GM23338 (cell line): Measurements from ENCODE around the gene FANCC. TPM values are rescaled to one million over a fixed set of nuclear protein-coding genes. Genes with fewer than 3 reads are reported as not detected.
"Not testable (repeated sequence)": the region's sequence is repeated elsewhere in the genome, so short reads cannot be mapped to it uniquely, and the experiment has no call there.

Experiments
- ATAC-seq: fragments of 200-7000 bp; cut with Tn5 transposase; 3 replicates; pipeline ENCODE4 v1.9.1; 2020
- DNase-seq: peaks from one replicate; pipeline ENCODE4 v3.0.0-alpha.2; 2015; ENCODE audit warnings: low spot score
- H2AFZ ChIP-seq: fragments of 200-600 bp; sonication (generic); 2 replicates; pipeline ENCODE4 v1.8.0; 2016; ENCODE audit warnings: antibody characterized with exemption, mild to moderate bottlenecking, moderate library complexity
- H3F3A ChIP-seq: fragments of 200-600 bp; sonication (generic); replicated peaks from 2 replicates; pipeline ENCODE4 v1.8.0; 2017; ENCODE audit warnings: antibody characterized with exemption, mixed run types, low read depth
- H3K27ac ChIP-seq: fragments of 200-600 bp; sonication (generic); 2 replicates; pipeline ENCODE4 v1.6.1; 2016; ENCODE audit warnings: low read depth
- H3K27me3 ChIP-seq: fragments of 200-600 bp; sonication (generic); 2 replicates; pipeline ENCODE4 v1.8.0; 2016; ENCODE audit warnings: mild to moderate bottlenecking, mixed run types, moderate library complexity; ENCODE audit not compliant: insufficient read depth
- H3K36me3 ChIP-seq: fragments of 200-600 bp; sonication (generic); 2 replicates; pipeline ENCODE4 v1.8.0; 2016; ENCODE audit warnings: mild to moderate bottlenecking; ENCODE audit not compliant: insufficient read depth
- H3K4me1 ChIP-seq: fragments of 200-600 bp; sonication (generic); 2 replicates; pipeline ENCODE4 v1.8.0; 2016; ENCODE audit warnings: mild to moderate bottlenecking, moderate library complexity; ENCODE audit not compliant: insufficient read depth
- H3K4me2 ChIP-seq: fragments of 200-600 bp; sonication (generic); 2 replicates; pipeline ENCODE4 v1.7.1; 2017; ENCODE audit warnings: mixed run types
- H3K4me3 ChIP-seq: fragments of 200-600 bp; sonication (generic); 2 replicates; pipeline ENCODE4 v1.6.1; 2016; ENCODE audit warnings: mixed run types
- H3K79me2 ChIP-seq: fragments of 200-600 bp; sonication (generic); replicated peaks from 2 replicates; pipeline ENCODE4 v1.8.0; 2017; ENCODE audit warnings: mild to moderate bottlenecking; ENCODE audit not compliant: insufficient read depth
- H3K9me2 ChIP-seq: fragments of 200-600 bp; sonication (generic); 2 replicates; pipeline ENCODE4 v1.8.0; 2017; ENCODE audit not compliant: insufficient read depth
- H4K20me1 ChIP-seq: fragments of 200-600 bp; sonication (generic); replicated peaks from 2 replicates; pipeline ENCODE4 v1.8.0; 2017; ENCODE audit warnings: mild to moderate bottlenecking; ENCODE audit not compliant: insufficient read depth
- H3K27ac Mint-ChIP-seq: 2 replicates; pipeline ENCODE4 v1.8.0; 2020; ENCODE audit warnings: inconsistent platforms, mild to moderate bottlenecking, moderate library complexity, mixed read lengths
- H3K27me3 Mint-ChIP-seq: 3 replicates; pipeline ENCODE4 v1.8.0; 2022; ENCODE audit warnings: low read depth, mild to moderate bottlenecking, moderate library complexity, mixed read lengths, inconsistent platforms; ENCODE audit not compliant: insufficient read depth, poor library complexity
- H3K36me3 Mint-ChIP-seq: 3 replicates; pipeline ENCODE4 v1.8.0; 2021; ENCODE audit warnings: low read depth, mild to moderate bottlenecking, inconsistent platforms, moderate library complexity, mixed read lengths
- H3K4me1 Mint-ChIP-seq: 3 replicates; pipeline ENCODE4 v1.8.0; 2020; ENCODE audit warnings: mild to moderate bottlenecking, inconsistent platforms, mixed read lengths
- H3K4me3 Mint-ChIP-seq: 3 replicates; pipeline ENCODE4 v1.8.0; 2021; ENCODE audit warnings: moderate library complexity, mild to moderate bottlenecking, inconsistent platforms, mixed read lengths
- H3K9me3 Mint-ChIP-seq: 3 replicates; pipeline ENCODE4 v1.8.0; 2020; ENCODE audit warnings: moderate library complexity, mild to moderate bottlenecking, inconsistent platforms, mixed read lengths
- CREB1 ChIP-seq: fragments of 250-450 bp; sonication (Bioruptor Pico); IDR thresholded peaks from 2 replicates; pipeline ENCODE4 v1.5.0; 2020; ENCODE audit warnings: low read depth, mild to moderate bottlenecking, moderate library complexity
- ETS1 ChIP-seq: IDR thresholded peaks from 2 replicates; pipeline ENCODE4 v1.6.1; 2016; ENCODE audit warnings: antibody characterized with exemption
- EZH2 ChIP-seq: fragments of 200-600 bp; sonication (generic); IDR thresholded peaks from one replicate; pipeline ENCODE4 v1.8.0; 2017; ENCODE audit warnings: antibody characterized with exemption, mild to moderate bottlenecking, low read depth; ENCODE audit not compliant: unreplicated experiment
- JUNB ChIP-seq: IDR thresholded peaks from one replicate; pipeline ENCODE4 v1.6.1; 2016; ENCODE audit warnings: antibody characterized with exemption; ENCODE audit not compliant: unreplicated experiment
- NANOG ChIP-seq: IDR thresholded peaks from 2 replicates; pipeline ENCODE4 v1.6.1; 2016; ENCODE audit warnings: antibody characterized with exemption, borderline replicate concordance
- POLR2AphosphoS5 ChIP-seq: IDR thresholded peaks from 2 replicates; pipeline ENCODE4 v1.6.1; 2016; ENCODE audit warnings: antibody characterized with exemption, low read depth
- REST ChIP-seq: IDR thresholded peaks from one replicate; pipeline ENCODE4 v1.6.1; 2018; ENCODE audit warnings: antibody characterized with exemption; ENCODE audit not compliant: unreplicated experiment
- STAT1 ChIP-seq: IDR thresholded peaks from one replicate; pipeline ENCODE4 v1.6.1; 2016; ENCODE audit warnings: antibody characterized with exemption; ENCODE audit not compliant: unreplicated experiment
- ZNF114 ChIP-seq: fragments of 250-450 bp; sonication (Bioruptor Pico); IDR thresholded peaks from 2 replicates; pipeline ENCODE4 v1.5.0; 2020; ENCODE audit warnings: mild to moderate bottlenecking, moderate library complexity
- ZNF331 ChIP-seq: fragments of 250-450 bp; sonication (Bioruptor Pico); IDR thresholded peaks from 2 replicates; pipeline ENCODE4 v1.5.0; 2020; ENCODE audit warnings: low read depth, mild to moderate bottlenecking, moderate library complexity
- ZNF462 ChIP-seq: fragments of 250-450 bp; sonication (Bioruptor Pico); IDR thresholded peaks from 2 replicates; pipeline ENCODE4 v1.5.0; 2020; ENCODE audit warnings: mild to moderate bottlenecking, moderate library complexity
- polyA plus RNA-seq: library from polyadenylated mRNA; unstranded; fragments of >200 nt; fragmentation: Nextera tagmentation; extraction: Ambion mirVana; gene quantifications from 2 replicates; pipeline ENCODE4 v1.2.1, GENCODE V29; 2016
- total RNA-seq: library from RNA; depleted of rRNA; stranded (reverse); fragments of >200 nt; shearing (Covaris generic); gene quantifications from 2 replicates; pipeline ENCODE4 v1.2.3, GENCODE V29; 2014

Gene FANCC
- total and polyA plus RNA-seq, 2 experiments from 2014 or later: 7.8 to 18.1 TPM

- no peaks in the 10 kb centered on the region for H3K27me3 ChIP-seq
- H3K27ac Mint-ChIP-seq: no peak overlapping the region
- H3F3A ChIP-seq: no peaks in the 10 kb centered on the region
- H3K27me3 Mint-ChIP-seq: no peaks in the 10 kb centered on the region
- H3K27ac ChIP-seq: no peak overlapping the region
- peaks cover 5% of the 10 kb centered on the region; the same call in 1 of the 2 replicates for H3K36me3 ChIP-seq
- DNase-seq: no peak
- TF ChIP-seq JUNB (no peak), POLR2AphosphoS5 (no peak), ZNF331 (no peak), REST (no peak), ZNF462 (no peak), CREB1 (CRISPR knock-in tag) (no peak), STAT1 (no peak), EZH2 (no peak), ETS1 (no peak), ZNF114 (CRISPR knock-in tag) (no peak), NANOG (no peak)
- no peaks in the 10 kb centered on the region for H3K9me2 ChIP-seq
- H3K36me3 Mint-ChIP-seq: peaks cover 17% of the 10 kb centered on the region
- no peak for ATAC-seq
- H3K79me2 ChIP-seq: no peaks in the 10 kb centered on the region
- H2AFZ ChIP-seq: no peak overlapping the region
- no peaks in the 10 kb centered on the region for H4K20me1 ChIP-seq
- H3K9me3 Mint-ChIP-seq: peaks cover 46% of the 10 kb centered on the region
- H3K4me2 ChIP-seq: no peak overlapping the region
- no peaks in the 10 kb centered on the region for H3K4me1 ChIP-seq
- H3K4me3 ChIP-seq: no peak overlapping the region
- no peak overlapping the region for H3K4me3 Mint-ChIP-seq
- no peaks in the 10 kb centered on the region for H3K4me1 Mint-ChIP-seq
Measured at GRCh38 chr9:95330720-95331404, 13.4 kb upstream of the FANCC start.

GRCh38 chr9:95329061-95329460 lies 11.6 kb upstream of the FANCC start:
- not testable (repeated sequence) for DNase-seq, H3K4me3 ChIP-seq, H3K9me2 ChIP-seq, H2AFZ ChIP-seq, ATAC-seq, H3K27ac Mint-ChIP-seq, H3K79me2 ChIP-seq, H3K27me3 ChIP-seq, H3K4me1 ChIP-seq, H3K4me1 Mint-ChIP-seq, H3F3A ChIP-seq, H3K27ac ChIP-seq, H3K36me3 ChIP-seq, H3K27me3 Mint-ChIP-seq, H3K4me2 ChIP-seq, H4K20me1 ChIP-seq, H3K4me3 Mint-ChIP-seq
- Mint-ChIP-seq H3K36me3 (peaks cover 25% of the 10 kb centered on the region), H3K9me3 (peaks cover 62% of the 10 kb centered on the region)
